ENCODE measurements around the gene RNF4. TPM values are rescaled to one million over a fixed set of nuclear protein-coding genes. Genes with fewer than 3 reads are reported as not detected.

RNF4 gene
- total and polyA plus RNA-seq, 10 of the 15 experiments (the other 5 are each of a cell fraction or from before 2014, with no cell fraction given), result 34.9 to 145 (median 76.1) TPM

- no peaks in the 10 kb centered on the region for H3K79me2 ChIP-seq (ENCODE audit: control insufficient read depth, insufficient read depth, low read length)
- no TSS peak for BruUV-seq (replicated peaks)
- DNase-seq (ENCODE audit: low read depth, low spot score) (no peak), ATAC-seq (no peak), FAIRE-seq (no peak)
- ChIA-PET RAD21 (ENCODE audit: unreplicated experiment) (interaction anchor here (0.9 kb wide), 1 partner anchor 9 kb away, joined by 4 read pairs; the partner anchor contains the start of gene RNF4), CTCF (interaction anchor here (1.2 kb wide), 1 partner anchor 11 kb away, joined by 3 read pairs; no protein-coding TSS in a partner anchor), SMC1A (ENCODE audit: uncharacterized antibody, unreplicated experiment) (no interaction called here), POLR2A (interaction anchor here (1.1 to 1.3 kb wide), 2 partner anchors 8 to 9 kb away, joined by 3 read pairs; partner anchors contain the start of gene RNF4)
- no peaks in the 10 kb centered on the region; a peak in 2 of 4 replicates for H3K27me3 ChIP-seq (replicated peaks in 1 of 2; ENCODE audit: control insufficient read depth in 2 of 2, insufficient read depth in 2 of 2, low read length in 1 of 2)
- no peak overlapping the region for H3K27ac ChIP-seq (ENCODE audit: control insufficient read depth, insufficient read depth)
- no peaks in the 10 kb centered on the region for H3K9me3 ChIP-seq (replicated peaks; ENCODE audit: control insufficient read depth, insufficient read depth, low read length)
- no peak overlapping the region for H2AFZ ChIP-seq (ENCODE audit: control insufficient read depth, low read depth, low read length)
- H3K36me3 ChIP-seq (ENCODE audit: control insufficient read depth in 2 of 2, insufficient read depth in 2 of 2, low read length in 1 of 2), result no peaks in the 10 kb centered on the region
- H3K9ac ChIP-seq (ENCODE audit: control insufficient read depth, insufficient read depth, low read length), result no peak overlapping the region
- no peak overlapping the region for H3K4me2 ChIP-seq (ENCODE audit: control insufficient read depth, insufficient read depth)
- 79% methylated on average over 17 of the region's 19 CpGs for WGBS (ENCODE audit: insufficient coverage, insufficient replicate concordance, low lambda C conversion rate, missing lambda C conversion rate)
- intact Hi-C loops (cut with micrococcal nuclease; ENCODE audit: unreplicated experiment) (no loop called here), in situ Hi-C loops (cut with MboI) (no loop called here)
- peaks cover 4% of the 10 kb centered on the region for H3K4me1 ChIP-seq (ENCODE audit: control insufficient read depth, insufficient read depth, low read length)
- no peak for TF ChIP-seq RB1 (IDR thresholded peaks at IDR 0.05; ENCODE audit: borderline replicate concordance)
- no peak for TF ChIP-seq ZNF207 (IDR thresholded peaks at IDR 0.05; ENCODE audit: borderline replicate concordance)
- TF ChIP-seq MXI1 (IDR thresholded peaks at IDR 0.05; ENCODE audit: low read depth, low read length), result no peak
- TF ChIP-seq BMI1 (IDR thresholded peaks at IDR 0.05; ENCODE audit: borderline replicate concordance), result no peak
- TF ChIP-seq REST (IDR thresholded peaks at IDR 0.05; ENCODE audit: low read depth, low read length), result no peak
- TF ChIP-seq ZBTB33 (IDR thresholded peaks at IDR 0.05), result no peak
- TF ChIP-seq E4F1 (IDR thresholded peaks at IDR 0.05; ENCODE audit: borderline replicate concordance, partially characterized antibody), result no peak
- TF ChIP-seq BRCA1 (IDR thresholded peaks at IDR 0.05; ENCODE audit: low read depth, low read length), result no peak
- no peak for TF ChIP-seq PML (IDR thresholded peaks at IDR 0.05; ENCODE audit: low read length)
- no peak for TF ChIP-seq ESRRA (IDR thresholded peaks at IDR 0.05; ENCODE audit: low read length)
- no peak for TF ChIP-seq EZH2 (IDR thresholded peaks at IDR 0.05; ENCODE audit: borderline replicate concordance, control insufficient read depth, low read depth, low read length)
- TF ChIP-seq NBN (IDR thresholded peaks at IDR 0.05), result no peak
- no peak for TF ChIP-seq BHLHE40 (IDR thresholded peaks at IDR 0.05; ENCODE audit: borderline replicate concordance in 1 of 2, low read depth in 2 of 2, low read length in 1 of 2)
- no peak for TF ChIP-seq SPI1 (IDR thresholded peaks at IDR 0.05; ENCODE audit: borderline replicate concordance, insufficient read depth, low read depth, low read length)
- no peak for TF ChIP-seq KLF5 (IDR thresholded peaks at IDR 0.05; ENCODE audit: partially characterized antibody)
- H4K20me1 ChIP-seq (ENCODE audit: control insufficient read depth, insufficient read depth), result no peaks in the 10 kb centered on the region
- H3K4me3 ChIP-seq, result no peak overlapping the region
Measured at GRCh38 chr4:2459589-2460349, 9.1 kb upstream of the RNF4 start.

Data from GM12878 (cell line).